ENCODE data around the gene SIL1.
"Not testable (repeated sequence)": the region's sequence is repeated elsewhere in the genome, so short reads cannot be mapped to it uniquely, and the experiment has no call there.

The SIL1 gene

DNA sequence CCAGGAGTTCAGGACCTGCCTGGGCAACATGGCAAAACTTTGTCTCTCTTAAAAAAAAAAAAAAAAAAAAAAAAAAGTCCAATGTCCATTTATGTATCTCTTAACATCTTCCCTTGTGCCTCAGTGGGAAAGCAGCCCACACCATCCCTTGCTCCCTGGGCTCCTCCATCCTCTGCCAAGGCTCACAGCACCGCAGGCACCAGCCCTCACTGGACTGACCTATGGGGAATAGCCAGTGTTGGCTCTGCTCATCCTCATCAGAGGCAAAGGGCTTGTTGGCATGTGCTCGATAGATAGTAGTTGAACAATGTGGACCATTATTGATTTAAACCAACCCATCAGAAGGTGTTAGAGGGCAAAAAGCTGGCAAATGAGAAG, 261.2 kb downstream of the SIL1 start:
- no peak for DNase-seq

- DNase-seq, result no peak
Measured at GRCh38 chr5:138936225-138936967, 261.8 kb downstream of the SIL1 start.

- no peak for DNase-seq
Measured at GRCh38 chr5:138935466-138935865, 262.7 kb downstream of the SIL1 start.

GRCh38 chr5:138934971-138935370, 263.2 kb downstream of the SIL1 start:
- no peak for DNase-seq

DNA sequence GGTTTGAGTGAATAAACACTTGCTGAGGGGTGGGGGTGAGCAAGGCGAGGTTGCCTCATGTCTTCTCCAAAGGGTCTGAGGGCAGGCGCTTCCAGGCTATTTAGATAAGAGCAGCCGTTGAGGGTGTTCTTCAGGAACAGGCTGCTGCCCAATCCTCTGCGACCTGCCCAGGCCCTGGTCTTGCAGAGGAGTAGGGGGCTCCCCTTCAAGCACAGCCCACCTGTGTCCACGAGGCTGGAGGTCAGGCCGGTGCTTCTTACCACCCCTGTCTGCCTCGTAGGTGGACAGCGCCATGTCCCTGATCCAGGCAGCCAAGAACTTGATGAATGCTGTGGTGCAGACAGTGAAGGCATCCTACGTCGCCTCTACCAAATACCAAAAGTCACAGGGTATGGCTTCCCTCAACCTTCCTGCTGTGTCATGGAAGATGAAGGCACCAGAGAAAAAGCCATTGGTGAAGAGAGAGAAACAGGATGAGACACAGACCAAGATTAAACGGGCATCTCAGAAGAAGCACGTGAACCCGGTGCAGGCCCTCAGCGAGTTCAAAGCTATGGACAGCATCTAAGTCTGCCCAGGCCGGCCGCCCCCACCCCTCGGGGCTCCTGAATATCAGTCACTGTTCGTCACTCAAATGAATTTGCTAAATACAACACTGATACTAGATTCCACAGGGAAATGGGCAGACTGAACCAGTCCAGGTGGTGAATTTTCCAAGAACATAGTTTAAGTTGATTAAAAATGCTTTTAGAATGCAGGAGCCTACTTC, 264.5 kb downstream of the SIL1 start:
- DNase-seq, result no peak

DNA sequence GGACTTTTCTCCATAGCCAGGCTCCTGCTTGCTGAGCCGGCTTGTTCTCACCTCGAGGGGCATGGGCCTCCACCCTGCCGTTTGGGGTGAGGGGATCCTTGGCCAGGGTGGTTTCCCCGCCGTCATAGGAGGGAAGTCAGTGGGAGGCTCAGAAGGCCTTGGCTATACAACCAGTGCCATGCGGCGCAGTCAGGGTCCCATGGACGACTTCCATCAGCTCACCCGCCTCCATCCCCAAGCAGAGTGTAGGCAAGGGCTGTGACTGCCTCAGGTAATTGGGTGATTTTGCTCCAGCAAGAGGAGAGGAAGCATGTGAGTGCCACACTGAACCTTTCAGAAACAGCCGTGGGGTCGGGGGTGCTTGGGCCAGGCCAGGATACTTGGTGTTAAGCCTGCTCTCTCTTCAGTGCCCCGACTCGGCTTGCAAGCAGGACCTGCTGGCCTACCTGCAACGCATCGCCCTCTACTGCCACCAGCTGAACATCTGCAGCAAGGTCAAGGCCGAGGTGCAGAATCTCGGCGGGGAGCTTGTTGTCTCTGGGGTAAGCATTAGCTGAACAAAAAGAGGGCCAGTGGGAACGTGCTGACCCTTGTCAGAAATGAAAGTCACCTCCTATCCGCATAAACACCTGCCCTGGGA, 265.9 kb downstream of the SIL1 start:
- no peak for DNase-seq

GRCh38 chr5:138930371-138931097, 267.6 kb downstream of the SIL1 start:
- no peak for DNase-seq

DNA sequence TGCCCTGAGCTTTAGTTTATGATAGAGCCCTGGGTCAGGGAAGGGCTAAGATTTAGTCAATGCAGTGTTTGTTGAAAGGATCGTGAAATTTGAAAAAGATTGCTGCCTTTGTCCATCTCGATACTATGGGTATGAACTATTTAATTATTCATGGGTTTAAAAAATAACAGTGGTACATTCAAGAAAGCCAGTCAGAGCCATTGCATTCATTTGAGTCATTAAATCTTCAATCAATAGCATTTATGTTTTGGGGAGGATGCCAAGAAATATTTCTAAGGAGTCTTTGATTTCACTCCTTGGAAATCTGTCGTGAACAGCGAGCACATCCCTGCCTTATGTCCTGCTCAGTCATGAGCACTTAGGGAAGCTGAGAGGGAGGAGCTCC, 268.6 kb downstream of the SIL1 start:
- DNase-seq, result no peak

DNA sequence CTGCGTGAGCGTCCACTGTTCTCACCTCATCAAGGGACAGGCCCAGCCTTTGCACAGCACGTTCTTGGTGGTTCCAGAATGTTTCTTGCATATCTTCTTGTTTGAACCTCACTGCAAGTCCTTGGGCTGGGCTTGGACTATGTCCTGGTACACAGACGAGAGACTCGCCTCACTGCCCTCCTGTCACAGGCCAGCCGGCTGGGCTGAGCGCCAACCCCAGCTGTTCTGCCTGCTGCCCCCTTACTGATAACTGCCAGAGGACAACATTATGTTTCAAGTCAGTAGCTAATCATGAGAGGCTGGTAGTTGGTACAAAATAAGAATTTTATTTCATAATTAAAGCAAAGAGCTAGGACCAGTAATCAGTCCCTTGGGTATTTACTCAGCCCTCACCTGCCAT, 270.2 kb downstream of the SIL1 start:
- DNase-seq, result no peak

DNA sequence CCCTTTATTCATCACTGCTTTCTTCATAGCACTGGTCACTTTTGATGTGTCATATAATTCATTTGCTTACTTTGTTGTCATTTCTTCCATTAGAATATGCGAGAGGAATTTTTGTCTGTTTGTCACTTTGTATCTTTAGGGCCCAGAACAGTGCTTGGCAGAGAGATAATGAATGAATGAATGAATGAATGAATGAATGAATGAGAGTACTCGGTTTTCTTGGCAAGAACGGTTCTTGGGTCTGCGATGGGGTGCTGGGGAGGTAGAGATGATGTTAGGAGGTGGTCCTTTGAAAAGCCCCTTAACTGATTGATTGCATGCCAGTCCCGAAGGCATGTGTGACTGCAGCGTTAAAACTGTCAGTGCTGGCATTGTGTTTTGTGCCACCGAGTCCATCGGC, 270.6 kb downstream of the SIL1 start:
- no peak for DNase-seq

GRCh38 chr5:138926688-138927448, 271.3 kb downstream of the SIL1 start:
- no peak for DNase-seq

DNA sequence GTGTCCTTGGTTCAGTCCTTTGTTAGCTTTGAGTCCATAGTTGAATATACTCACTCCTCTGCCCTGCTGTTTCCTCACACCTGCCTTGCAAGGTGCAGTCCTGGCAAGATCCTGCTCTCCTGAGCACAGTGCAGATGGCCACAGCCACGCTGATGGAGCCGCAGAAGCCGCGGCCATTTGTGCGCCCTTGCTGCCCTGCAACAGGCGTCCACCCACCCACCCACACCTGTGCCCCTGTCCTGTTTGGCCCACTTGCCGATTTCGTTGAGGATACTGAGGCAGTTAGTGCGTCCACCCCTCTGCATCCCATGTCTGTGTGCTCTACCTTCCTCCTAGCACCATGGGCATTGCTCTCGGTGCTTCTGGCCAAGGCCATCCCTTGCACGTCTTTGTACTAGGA, 271.9 kb downstream of the SIL1 start:
- no peak for DNase-seq

DNA sequence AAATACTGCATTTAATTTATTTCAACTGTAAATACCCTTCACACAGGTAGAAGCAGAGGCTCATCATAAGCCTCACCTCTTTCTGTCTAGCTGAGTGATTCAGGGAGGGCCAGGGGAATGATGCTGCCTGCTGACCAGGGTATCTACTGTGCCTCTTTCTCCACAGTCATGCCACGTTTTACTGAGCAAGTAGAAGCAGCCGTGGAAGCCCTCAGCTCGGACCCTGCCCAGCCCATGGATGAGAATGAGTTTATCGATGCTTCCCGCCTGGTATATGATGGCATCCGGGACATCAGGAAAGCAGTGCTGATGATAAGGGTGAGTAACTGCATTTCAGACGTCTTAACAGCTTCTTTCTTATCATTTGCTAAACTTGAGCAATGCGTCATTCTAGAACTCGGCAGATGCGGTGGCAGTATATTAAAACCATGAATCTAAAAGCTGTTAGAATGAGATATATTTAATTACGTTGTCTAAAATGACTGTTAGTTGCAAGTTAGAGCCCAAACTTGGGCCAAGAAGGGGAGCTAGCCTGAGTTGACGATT, 273.0 kb downstream of the SIL1 start:
- DNase-seq, result no peak

DNA sequence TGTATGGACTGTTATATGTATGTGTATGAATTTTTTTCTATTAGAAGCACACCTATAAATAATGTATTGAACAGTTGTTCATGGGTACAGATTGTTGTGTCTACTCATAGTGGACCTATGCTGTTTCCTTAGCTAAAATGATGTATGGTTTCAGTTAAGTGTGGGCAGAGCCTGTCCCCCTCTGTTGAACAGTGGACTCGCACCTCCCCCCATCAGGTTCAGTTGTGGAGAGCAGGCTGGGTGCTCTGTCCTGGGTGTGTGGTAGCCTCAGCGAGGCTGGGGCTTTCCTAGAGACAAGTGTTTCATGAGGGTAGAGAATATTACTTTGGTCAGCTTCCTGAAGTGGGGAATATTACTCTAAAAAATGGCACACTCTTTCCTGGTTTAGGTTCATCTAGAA, 275.7 kb downstream of the SIL1 start:
- DNase-seq, result no peak

- not testable (repeated sequence) for DNase-seq
Measured at GRCh38 chr5:138921362-138921761, 276.8 kb downstream of the SIL1 start.

DNA sequence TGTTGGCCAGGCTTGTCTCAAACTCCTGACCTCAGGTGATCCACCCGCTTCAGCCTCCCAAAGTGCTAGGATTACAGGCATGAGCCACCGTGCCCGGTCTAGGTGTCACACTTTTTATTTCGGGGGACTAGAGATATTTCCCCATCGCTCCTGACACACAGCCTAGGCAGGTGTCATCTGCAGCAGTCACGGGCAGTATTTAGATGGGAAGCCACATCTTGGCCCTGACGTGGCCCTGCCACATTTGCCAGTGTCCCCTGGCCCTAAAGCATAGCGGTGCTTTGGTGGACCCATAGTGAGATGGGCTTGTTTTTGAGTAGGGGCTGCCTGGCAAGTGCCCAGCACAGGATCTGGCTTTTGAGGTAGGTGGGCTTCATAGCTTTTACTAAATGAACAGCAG, 278.0 kb downstream of the SIL1 start:
- DNase-seq, result no peak

DNA sequence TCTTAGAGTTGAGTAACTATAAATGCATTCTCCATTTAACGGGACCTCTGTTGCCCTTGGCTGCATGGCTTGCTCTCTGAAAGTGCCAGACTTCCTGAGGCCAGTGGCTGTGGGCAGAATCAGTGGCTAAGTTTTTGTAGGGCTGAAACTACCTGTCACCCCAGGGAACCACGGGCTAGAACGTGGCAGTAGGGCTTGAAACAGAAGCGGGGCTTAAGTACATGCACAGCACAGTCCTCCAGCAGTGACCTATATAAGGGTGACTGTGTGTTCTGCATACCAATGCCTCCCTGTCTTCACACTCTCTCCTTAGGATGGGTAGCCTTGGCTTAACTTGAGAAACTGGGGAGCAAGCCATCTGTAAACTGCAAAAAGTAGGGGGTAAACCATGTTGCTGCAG, 279.5 kb downstream of the SIL1 start:
- DNase-seq, result no peak

DNA sequence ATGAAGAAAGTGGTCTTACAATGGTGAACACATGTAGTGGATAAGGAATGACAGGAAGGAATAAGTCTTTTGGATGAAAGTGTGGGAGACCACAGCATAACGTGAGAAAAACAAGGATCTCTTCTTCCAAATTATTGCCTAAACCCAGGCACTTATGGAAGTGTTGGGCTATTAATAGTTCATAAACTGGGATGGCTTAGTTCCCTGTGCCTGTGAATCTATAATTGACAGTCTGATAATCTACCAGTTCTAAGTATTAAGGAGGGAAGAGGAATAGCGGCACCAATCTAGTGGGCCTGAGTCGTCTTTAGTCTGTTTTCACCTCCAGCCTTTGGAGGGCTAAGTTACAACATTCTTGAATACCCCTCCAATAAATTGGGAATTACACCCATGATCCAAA, 283.8 kb downstream of the SIL1 start:
- DNase-seq, result no peak

DNA sequence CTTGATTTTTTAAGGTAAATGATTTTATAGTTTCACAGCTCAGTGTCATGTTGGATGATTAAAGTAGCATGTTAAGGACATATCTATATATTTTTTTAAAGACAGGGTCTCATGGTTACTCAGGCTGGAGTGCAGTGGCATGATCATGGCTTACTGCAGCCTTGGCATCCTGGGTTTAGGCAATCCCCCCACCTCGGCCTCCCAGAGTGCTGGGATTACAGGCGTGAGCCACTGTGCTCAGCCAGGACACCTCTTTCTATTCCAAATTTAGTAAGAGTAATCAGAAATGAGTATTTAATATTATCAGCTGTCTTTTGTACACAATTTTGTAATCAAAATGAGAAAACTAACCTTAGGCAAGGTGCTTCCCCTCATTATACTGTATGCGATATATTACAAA, 284.4 kb downstream of the SIL1 start:
- DNase-seq, result no peak

- DNase-seq, result no peak
Measured at GRCh38 chr5:138912093-138912492, 286.1 kb downstream of the SIL1 start.

DNA sequence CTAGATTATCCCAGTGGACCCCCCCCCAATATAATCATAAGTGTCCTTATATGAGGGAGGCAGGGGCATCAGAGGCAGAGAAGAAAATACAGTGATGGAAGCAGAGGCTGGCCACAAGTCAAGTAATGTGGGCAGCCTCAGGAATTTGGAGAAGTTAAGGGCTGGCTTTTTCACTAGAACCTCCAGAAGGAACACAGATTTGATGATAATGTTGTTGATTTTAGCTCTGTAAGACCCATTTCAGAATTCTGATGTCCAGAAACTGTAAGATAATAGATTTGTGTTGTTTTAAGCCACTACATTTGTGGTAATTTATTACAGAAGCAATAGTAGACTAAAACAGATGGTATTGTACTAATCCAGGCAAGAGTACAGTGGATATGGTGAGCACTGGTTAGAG, 286.7 kb downstream of the SIL1 start:
- DNase-seq, result no peak

DNA sequence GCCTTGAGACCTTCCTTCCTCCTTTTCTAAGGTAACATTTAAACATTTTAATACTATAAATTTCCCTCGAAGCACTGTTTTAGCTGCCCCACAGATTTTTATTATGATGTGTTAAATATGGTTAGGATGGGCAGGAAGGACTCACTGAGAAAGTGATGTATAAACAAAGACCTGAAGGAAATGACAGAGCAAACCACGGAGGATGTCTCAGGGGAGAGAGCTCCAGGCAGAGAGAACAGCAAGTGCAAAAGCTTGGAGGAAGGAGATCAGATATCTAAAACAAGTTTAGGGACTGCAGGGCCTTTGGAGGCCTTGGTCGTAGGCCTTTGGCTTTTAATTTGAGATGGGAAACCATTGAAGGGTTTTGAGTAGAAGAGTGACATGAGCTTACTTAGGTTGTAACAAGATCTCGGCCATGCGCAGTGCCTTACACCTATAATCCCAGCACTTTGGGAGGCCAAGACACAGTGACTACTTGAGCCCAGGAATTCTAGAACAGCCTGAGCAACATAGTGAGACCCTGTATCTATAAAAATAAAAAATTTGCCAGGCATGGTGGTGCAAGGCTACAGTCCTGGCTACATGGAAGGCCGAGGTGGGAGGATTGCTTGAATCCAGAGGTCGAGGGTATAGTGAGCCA, 287.5 kb downstream of the SIL1 start:
- no peak for DNase-seq
